ENCODE results near the gene TSPEAR.

Gene TSPEAR

GRCh38 chr21:44467859-44468195, 243.5 kb downstream of the TSPEAR start:
- no peak for DNase-seq (ENCODE audit: low read depth, low spot score)
- Histone ChIP-seq H3K27me3 (ENCODE audit: control insufficient read depth, insufficient read depth, low read length) (no peaks in the 10 kb centered on the region), H3K4me1 (ENCODE audit: control insufficient read depth, insufficient read depth, low read length) (no peaks in the 10 kb centered on the region), H3K36me3 (ENCODE audit: control insufficient read depth, insufficient read depth, low read length) (no peaks in the 10 kb centered on the region), H3K27ac (ENCODE audit: low read length) (no peak overlapping the region), H3K9me3 (ENCODE audit: control insufficient read depth, insufficient read depth, low read length) (no peaks in the 10 kb centered on the region), H3K4me3 (ENCODE audit: low read length) (no peak overlapping the region)
- WGBS (ENCODE audit: insufficient coverage, insufficient read length), result no CpG with 5 or more reads among the region's 15 CpGs

- DNase-seq (ENCODE audit: low read depth, low spot score), result no peak
- Histone ChIP-seq H3K4me3 (ENCODE audit: low read length) (no peak overlapping the region), H3K4me1 (ENCODE audit: control insufficient read depth, insufficient read depth, low read length) (no peaks in the 10 kb centered on the region), H3K27ac (ENCODE audit: low read length) (no peak overlapping the region), H3K27me3 (ENCODE audit: control insufficient read depth, insufficient read depth, low read length) (no peaks in the 10 kb centered on the region), H3K9me3 (ENCODE audit: control insufficient read depth, insufficient read depth, low read length) (no peaks in the 10 kb centered on the region), H3K36me3 (ENCODE audit: control insufficient read depth, insufficient read depth, low read length) (no peaks in the 10 kb centered on the region)
- no CpG with 5 or more reads among the region's 36 CpGs for WGBS (ENCODE audit: insufficient coverage, insufficient read length)
These were observed 244.1 kb downstream of the TSPEAR start for GRCh38 chr21:44466996-44467858.

GRCh38 chr21:44466351-44466954, 244.9 kb downstream of the TSPEAR start:
- no peaks in the 10 kb centered on the region for H3K4me1 ChIP-seq (ENCODE audit: control insufficient read depth, insufficient read depth, low read length)
- no CpG with 5 or more reads among the region's 16 CpGs for WGBS (ENCODE audit: insufficient coverage, insufficient read length)
- H3K27me3 ChIP-seq (ENCODE audit: control insufficient read depth, insufficient read depth, low read length), result no peaks in the 10 kb centered on the region
- H3K9me3 ChIP-seq (ENCODE audit: control insufficient read depth, insufficient read depth, low read length), result no peaks in the 10 kb centered on the region
- no peak overlapping the region for H3K4me3 ChIP-seq (ENCODE audit: low read length)
- H3K27ac ChIP-seq (ENCODE audit: low read length), result no peak overlapping the region
- no peak for DNase-seq (ENCODE audit: low read depth, low spot score)
- H3K36me3 ChIP-seq (ENCODE audit: control insufficient read depth, insufficient read depth, low read length), result no peaks in the 10 kb centered on the region

GRCh38 chr21:44464351-44464750, 247.0 kb downstream of the TSPEAR start:
- Histone ChIP-seq H3K9me3 (ENCODE audit: control insufficient read depth, insufficient read depth, low read length) (no peaks in the 10 kb centered on the region), H3K36me3 (ENCODE audit: control insufficient read depth, insufficient read depth, low read length) (no peaks in the 10 kb centered on the region), H3K27me3 (ENCODE audit: control insufficient read depth, insufficient read depth, low read length) (no peaks in the 10 kb centered on the region), H3K4me3 (ENCODE audit: low read length) (no peak overlapping the region), H3K4me1 (ENCODE audit: control insufficient read depth, insufficient read depth, low read length) (no peaks in the 10 kb centered on the region), H3K27ac (ENCODE audit: low read length) (no peak overlapping the region)
- WGBS (ENCODE audit: insufficient coverage, insufficient read length), result no CpG with 5 or more reads among the region's 12 CpGs
- no peak for DNase-seq (ENCODE audit: low read depth, low spot score)

- DNase-seq (ENCODE audit: low read depth, low spot score), result no peak
- Histone ChIP-seq H3K27ac (ENCODE audit: low read length) (no peak overlapping the region), H3K4me1 (ENCODE audit: control insufficient read depth, insufficient read depth, low read length) (no peaks in the 10 kb centered on the region), H3K4me3 (ENCODE audit: low read length) (no peak overlapping the region), H3K27me3 (ENCODE audit: control insufficient read depth, insufficient read depth, low read length) (no peaks in the 10 kb centered on the region), H3K36me3 (ENCODE audit: control insufficient read depth, insufficient read depth, low read length) (no peaks in the 10 kb centered on the region), H3K9me3 (ENCODE audit: control insufficient read depth, insufficient read depth, low read length) (no peaks in the 10 kb centered on the region)
- no CpG with 5 or more reads among the region's 30 CpGs for WGBS (ENCODE audit: insufficient coverage, insufficient read length)
These were observed 247.6 kb downstream of the TSPEAR start for GRCh38 chr21:44463724-44464123.

- Histone ChIP-seq H3K4me1 (ENCODE audit: control insufficient read depth, insufficient read depth, low read length) (no peaks in the 10 kb centered on the region), H3K27ac (ENCODE audit: low read length) (no peak overlapping the region), H3K27me3 (ENCODE audit: control insufficient read depth, insufficient read depth, low read length) (no peaks in the 10 kb centered on the region), H3K9me3 (ENCODE audit: control insufficient read depth, insufficient read depth, low read length) (no peaks in the 10 kb centered on the region), H3K36me3 (ENCODE audit: control insufficient read depth, insufficient read depth, low read length) (no peaks in the 10 kb centered on the region), H3K4me3 (ENCODE audit: low read length) (no peak overlapping the region)
- no peak for DNase-seq (ENCODE audit: low read depth, low spot score)
- whole genome bisulfite sequencing (ENCODE audit: insufficient coverage, insufficient read length), result no CpG with 5 or more reads among the region's 11 CpGs
These were observed 248.6 kb downstream of the TSPEAR start for GRCh38 chr21:44462834-44463200.

GRCh38 chr21:44462086-44462833, 249.1 kb downstream of the TSPEAR start:
- Histone ChIP-seq H3K9me3 (ENCODE audit: control insufficient read depth, insufficient read depth, low read length) (no peaks in the 10 kb centered on the region), H3K27me3 (ENCODE audit: control insufficient read depth, insufficient read depth, low read length) (no peaks in the 10 kb centered on the region), H3K36me3 (ENCODE audit: control insufficient read depth, insufficient read depth, low read length) (no peaks in the 10 kb centered on the region), H3K4me3 (ENCODE audit: low read length) (no peak overlapping the region), H3K27ac (ENCODE audit: low read length) (no peak overlapping the region), H3K4me1 (ENCODE audit: control insufficient read depth, insufficient read depth, low read length) (no peaks in the 10 kb centered on the region)
- DNase-seq (ENCODE audit: low read depth, low spot score), result no peak
- WGBS (ENCODE audit: insufficient coverage, insufficient read length), result no CpG with 5 or more reads among the region's 25 CpGs

GRCh38 chr21:44461464-44462001, 249.8 kb downstream of the TSPEAR start:
- DNase-seq (ENCODE audit: low read depth, low spot score), result no peak
- H3K27me3 ChIP-seq (ENCODE audit: control insufficient read depth, insufficient read depth, low read length), result no peaks in the 10 kb centered on the region
- H3K4me1 ChIP-seq (ENCODE audit: control insufficient read depth, insufficient read depth, low read length), result no peaks in the 10 kb centered on the region
- H3K36me3 ChIP-seq (ENCODE audit: control insufficient read depth, insufficient read depth, low read length), result no peaks in the 10 kb centered on the region
- no peak overlapping the region for H3K27ac ChIP-seq (ENCODE audit: low read length)
- no peak overlapping the region for H3K4me3 ChIP-seq (ENCODE audit: low read length)
- no CpG with 5 or more reads among the region's 15 CpGs for WGBS (ENCODE audit: insufficient coverage, insufficient read length)
- H3K9me3 ChIP-seq (ENCODE audit: control insufficient read depth, insufficient read depth, low read length), result no peaks in the 10 kb centered on the region

GRCh38 chr21:44461005-44461404, 250.4 kb downstream of the TSPEAR start:
- no peaks in the 10 kb centered on the region for H3K9me3 ChIP-seq (ENCODE audit: control insufficient read depth, insufficient read depth, low read length)
- H3K27me3 ChIP-seq (ENCODE audit: control insufficient read depth, insufficient read depth, low read length), result no peaks in the 10 kb centered on the region
- H3K36me3 ChIP-seq (ENCODE audit: control insufficient read depth, insufficient read depth, low read length), result no peaks in the 10 kb centered on the region
- H3K4me1 ChIP-seq (ENCODE audit: control insufficient read depth, insufficient read depth, low read length), result 0 out of 2 replicates have a peak, but pooled peaks cover under 1% of the 10 kb centered on the region
- WGBS (ENCODE audit: insufficient coverage, insufficient read length), result no CpG with 5 or more reads among the region's 8 CpGs
- DNase-seq (ENCODE audit: low read depth, low spot score), result no peak
- H3K27ac ChIP-seq (ENCODE audit: low read length), result no peak overlapping the region
- H3K4me3 ChIP-seq (ENCODE audit: low read length), result no peak overlapping the region

GRCh38 chr21:44460441-44460755, 251.0 kb downstream of the TSPEAR start:
- Histone ChIP-seq H3K9me3 (ENCODE audit: control insufficient read depth, insufficient read depth, low read length) (no peaks in the 10 kb centered on the region), H3K4me3 (ENCODE audit: low read length) (no peak overlapping the region), H3K36me3 (ENCODE audit: control insufficient read depth, insufficient read depth, low read length) (no peaks in the 10 kb centered on the region), H3K27ac (ENCODE audit: low read length) (no peak overlapping the region), H3K27me3 (ENCODE audit: control insufficient read depth, insufficient read depth, low read length) (no peaks in the 10 kb centered on the region), H3K4me1 (ENCODE audit: control insufficient read depth, insufficient read depth, low read length) (0 out of 2 replicates have a peak, but pooled peaks cover 2% of the 10 kb centered on the region)
- no CpG with 5 or more reads among the region's 8 CpGs for WGBS (ENCODE audit: insufficient coverage, insufficient read length)
- DNase-seq (ENCODE audit: low read depth, low spot score), result no peak
